GM11168 (cell line): ENCODE results near the gene VAX1.
"Not testable (repeated sequence)": the region's sequence is repeated elsewhere in the genome, so short reads cannot be mapped to it uniquely, and the experiment has no call there.

Experiments used
- in situ Hi-C: fragments of 300-500 bp; cut with MboI; formaldehyde crosslinking; loops from one replicate; pipeline ENCODE4 v1.12.0; 2022; ENCODE audit warnings: low sequenced_read_pairs; ENCODE audit not compliant: unreplicated experiment

VAX1 gene

DNA sequence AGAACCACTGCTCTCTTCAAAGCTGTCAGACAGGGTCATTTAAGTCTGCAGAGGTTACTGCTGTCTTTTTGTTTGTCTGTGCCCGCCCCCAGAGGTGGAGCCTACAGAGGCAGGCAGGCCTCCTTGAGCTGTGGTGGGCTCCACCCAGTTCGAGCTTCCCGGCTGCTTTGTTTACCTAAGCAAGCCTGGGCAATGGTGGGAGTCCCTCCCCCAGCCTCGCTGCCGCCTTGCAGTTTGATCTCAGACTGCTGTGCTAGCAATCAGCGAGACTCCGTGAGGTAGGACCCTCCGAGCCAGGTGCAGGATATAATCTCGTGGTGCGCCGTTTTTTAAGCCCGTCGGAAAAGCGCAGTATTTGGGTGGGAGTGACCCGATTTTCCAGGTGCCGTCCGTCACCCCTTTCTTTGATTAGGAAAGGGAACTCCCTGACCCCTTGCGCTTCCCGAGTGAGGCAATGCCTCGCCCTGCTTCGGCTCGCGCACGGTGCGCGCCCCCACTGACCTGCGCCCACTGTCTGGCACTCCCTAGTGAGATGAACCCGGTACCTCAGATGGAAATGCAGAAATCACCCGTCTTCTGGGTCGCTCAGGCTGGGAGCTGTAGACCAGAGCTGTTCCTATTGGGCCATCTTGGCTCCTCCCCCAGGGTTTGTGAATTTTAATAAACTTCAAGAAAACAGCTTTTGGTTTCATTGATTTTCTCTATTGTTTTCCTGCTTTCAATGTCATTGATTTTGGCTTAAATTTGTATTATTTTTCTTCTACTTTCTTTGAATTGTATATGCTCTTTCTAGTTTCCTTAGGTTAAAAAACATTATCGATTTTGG is 53.4 kb downstream of the VAX1 start:
- in situ Hi-C loops, result not testable (repeated sequence)
